ENCODE measurements around the gene IDI2.

DNA sequence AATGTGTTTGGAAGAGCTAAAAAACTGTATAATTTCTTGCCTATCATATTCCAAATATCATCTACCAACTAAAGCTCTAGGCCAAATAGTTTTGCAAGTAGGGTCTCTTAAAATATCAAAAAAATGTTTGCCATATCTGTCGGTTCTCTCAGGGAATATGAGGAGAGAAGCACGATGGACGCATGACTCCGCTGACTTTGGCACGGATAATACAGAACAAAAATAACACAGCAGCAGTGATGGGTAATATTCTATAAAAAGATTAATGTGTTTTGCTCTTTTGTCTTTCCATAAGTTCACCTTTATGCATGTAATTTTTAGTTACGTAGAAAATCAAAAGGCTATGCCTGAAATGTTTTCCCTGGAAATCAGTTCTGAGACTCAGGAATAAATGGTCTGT, 919 bp upstream of the IDI2 start:
- TF ChIP-seq, protein P1, sequence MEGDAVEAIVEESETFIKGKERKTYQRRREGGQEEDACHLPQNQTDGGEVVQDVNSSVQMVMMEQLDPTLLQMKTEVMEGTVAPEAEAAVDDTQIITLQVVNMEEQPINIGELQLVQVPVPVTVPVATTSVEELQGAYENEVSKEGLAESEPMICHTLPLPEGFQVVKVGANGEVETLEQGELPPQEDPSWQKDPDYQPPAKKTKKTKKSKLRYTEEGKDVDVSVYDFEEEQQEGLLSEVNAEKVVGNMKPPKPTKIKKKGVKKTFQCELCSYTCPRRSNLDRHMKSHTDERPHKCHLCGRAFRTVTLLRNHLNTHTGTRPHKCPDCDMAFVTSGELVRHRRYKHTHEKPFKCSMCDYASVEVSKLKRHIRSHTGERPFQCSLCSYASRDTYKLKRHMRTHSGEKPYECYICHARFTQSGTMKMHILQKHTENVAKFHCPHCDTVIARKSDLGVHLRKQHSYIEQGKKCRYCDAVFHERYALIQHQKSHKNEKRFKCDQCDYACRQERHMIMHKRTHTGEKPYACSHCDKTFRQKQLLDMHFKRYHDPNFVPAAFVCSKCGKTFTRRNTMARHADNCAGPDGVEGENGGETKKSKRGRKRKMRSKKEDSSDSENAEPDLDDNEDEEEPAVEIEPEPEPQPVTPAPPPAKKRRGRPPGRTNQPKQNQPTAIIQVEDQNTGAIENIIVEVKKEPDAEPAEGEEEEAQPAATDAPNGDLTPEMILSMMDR (IDR thresholded peaks at IDR 0.05; ENCODE audit: low read length), result no peak
- no peak for TF ChIP-seq EZH2 (IDR thresholded peaks at IDR 0.05; ENCODE audit: borderline replicate concordance, low read length)
